ENCODE data around the gene PDE10A. TPM values are rescaled to one million over a fixed set of nuclear protein-coding genes. Genes with fewer than 3 reads are reported as not detected.

PDE10A gene
- total and polyA plus RNA-seq, 2 of the 13 experiments (the other 11 are each of a cell fraction or from before 2014, with no cell fraction given): not detected

- ChIA-PET POLR2A (no interaction called here), CTCF (ENCODE audit: low intra/inter-chr PET ratio, low total read pairs) (no interaction called here)
- intact Hi-C loops (cut with micrococcal nuclease; ENCODE audit: unreplicated experiment): no loop called here
- no peaks in the 10 kb centered on the region for H3K79me2 ChIP-seq (ENCODE audit: insufficient read depth, low read length)
- H4K20me1 ChIP-seq (ENCODE audit: insufficient read depth, low read length): no peaks in the 10 kb centered on the region
- no peaks in the 10 kb centered on the region for H3K9me3 ChIP-seq (ENCODE audit: low read length)
- in situ Hi-C loops (cut with HindIII; ENCODE audit: extremely low pct_ligation_motif_present, low pct_unique_long_range_greater_than_20kb): no loop called here
- H3K4me1 ChIP-seq (ENCODE audit: insufficient read depth, low read length): no peaks in the 10 kb centered on the region
- H3K27me3 ChIP-seq (ENCODE audit: control insufficient read depth in 1 of 2, insufficient read depth in 2 of 2, low read length in 2 of 2): peaks cover 0 to 32% of the 10 kb centered on the region in 2 experiments; a peak in 3 of 5 replicates
- no peak for FAIRE-seq
- WGBS (ENCODE audit: low lambda C conversion rate): 1% methylated on average over 2 of the region's 2 CpGs
- no peak overlapping the region for H3K9ac ChIP-seq (ENCODE audit: insufficient read depth, low read depth, low read length)
- DNase-seq (ENCODE audit: low spot score): no peak
- H3K36me3 ChIP-seq (replicated peaks in 1 of 2; ENCODE audit: control insufficient read depth in 1 of 2, insufficient read depth in 2 of 2, low read length in 2 of 2): no peaks in the 10 kb centered on the region
- no TSS peak for BruUV-seq (replicated peaks)
- no peak overlapping the region for H2AFZ ChIP-seq (ENCODE audit: low read length)
- no peak overlapping the region for H3K4me2 ChIP-seq (ENCODE audit: low read depth, low read length)
- ATAC-seq: no peak
- no peak overlapping the region for H3K4me3 ChIP-seq (replicated peaks in 1 of 3; ENCODE audit: insufficient read depth in 1 of 3, low read depth in 2 of 3, low read length in 3 of 3)
- H3K27ac ChIP-seq (ENCODE audit: extremely low read length, insufficient read depth, low read length): no peak overlapping the region
- TF ChIP-seq TGIF2 (CRISPR knock-in tag; IDR thresholded peaks at IDR 0.05) (no peak), KMT2A (CRISPR knock-in tag; IDR thresholded peaks at IDR 0.05) (no peak), GRHL1 (CRISPR knock-in tag; conservative IDR thresholded peaks at IDR 0.05) (no peak), IKZF1 (IDR thresholded peaks at IDR 0.05) (no peak), ZBTB33 (CRISPR knock-in tag; IDR thresholded peaks at IDR 0.05) (no peak), MEIS1 (CRISPR knock-in tag; IDR thresholded peaks at IDR 0.05; ENCODE audit: borderline replicate concordance) (no peak), CBX2 (IDR thresholded peaks at IDR 0.05; ENCODE audit: low read depth, low read length) (no peak), CBX2 (CRISPR knock-in tag; IDR thresholded peaks at IDR 0.05; ENCODE audit: low read depth) (no peak), ZNF280D (CRISPR knock-in tag; IDR thresholded peaks at IDR 0.05) (no peak), ZNF564 (CRISPR knock-in tag; IDR thresholded peaks at IDR 0.05) (no peak), KDM3A (CRISPR knock-in tag; IDR thresholded peaks at IDR 0.05; ENCODE audit: low read depth) (no peak), ARID5B (CRISPR knock-in tag; IDR thresholded peaks at IDR 0.05) (no peak), ZNF850 (CRISPR knock-in tag; conservative IDR thresholded peaks at IDR 0.05) (no peak)
These were observed 24.5 kb downstream of the PDE10A start for GRCh38 chr6:165638530-165638929.

All from HepG2 (cell line).